IMR-90 (cell line): Measurements from ENCODE around the gene TANGO6. TPM values are rescaled to one million over a fixed set of nuclear protein-coding genes. Genes with fewer than 3 reads are reported as not detected.

ENCODE experiments used
- ATAC-seq: fragments of 200-7000 bp; cut with Tn5 transposase; 2 replicates; pipeline ENCODE4 v1.9.1; 2020; ENCODE audit warnings: low read depth, mild to moderate bottlenecking, moderate library complexity
- BruUV-seq: library from RNA; stranded (reverse); fragments of 400-500 nt; replicated peaks from 2 replicates; lab custom pipeline; 2021; lab: Mats Ljungman, UMichigan
- CTCF ChIA-PET: fragments of 300-600 bp; formaldehyde crosslinking; extraction: SDS; loops from one replicate; lab custom pipeline; 2021; ENCODE audit warnings: antibody characterized with exemption; lab: Yijun Ruan, JAX
- POLR2A ChIA-PET: fragments of 300-600 bp; sonication (Branson Sonifier 250); formaldehyde crosslinking; loops from one replicate; lab custom pipeline; 2022; ENCODE audit warnings: antibody characterized with exemption; ENCODE audit not compliant: unreplicated experiment; lab: Charles Lee
- DNase-seq: peaks from one replicate; pipeline ENCODE4 v3.0.0; 2013
- H2AFZ ChIP-seq: replicated peaks from 2 replicates; pipeline ENCODE3; 2013; ENCODE audit warnings: low read length, mild to moderate bottlenecking; ENCODE audit not compliant: poor library complexity
- H2AK5ac ChIP-seq: 2 replicates; pipeline ENCODE4 v1.6.1; 2013; ENCODE audit warnings: low read depth, low read length, inconsistent platforms
- H2AK9ac ChIP-seq: replicated peaks from 2 replicates; pipeline ENCODE3; 2013; ENCODE audit warnings: mild to moderate bottlenecking, low read depth, low read length, moderate library complexity; ENCODE audit not compliant: poor library complexity
- H2BK120ac ChIP-seq: 2 replicates; pipeline ENCODE4 v1.6.1; 2013; ENCODE audit warnings: low read depth, low read length, inconsistent platforms
- H2BK15ac ChIP-seq: 3 replicates; pipeline ENCODE4 v1.6.1; 2013; ENCODE audit warnings: low read depth, low read length, inconsistent platforms
- H2BK20ac ChIP-seq: 2 replicates; pipeline ENCODE4 v1.6.1; 2013; ENCODE audit warnings: low read depth, mild to moderate bottlenecking, inconsistent platforms, low read length, moderate library complexity
- H2BK5ac ChIP-seq: 2 replicates; pipeline ENCODE4 v1.6.1; 2013; ENCODE audit warnings: mild to moderate bottlenecking, low read depth, low read length, inconsistent platforms; ENCODE audit not compliant: poor library complexity, severe bottlenecking
- H3K14ac ChIP-seq: replicated peaks from 2 replicates; pipeline ENCODE4 v1.6.1; 2013; ENCODE audit warnings: low read depth, low read length, inconsistent platforms
- H3K18ac ChIP-seq: 2 replicates; pipeline ENCODE4 v1.6.1; 2013; ENCODE audit warnings: low read depth, low read length, control low read depth
- H3K23ac ChIP-seq: 2 replicates; pipeline ENCODE4 v1.6.1; 2013; ENCODE audit warnings: low read depth, low read length, inconsistent platforms
- H3K27ac ChIP-seq: 2 replicates; pipeline ENCODE4 v1.5.1; 2013; ENCODE audit warnings: mild to moderate bottlenecking, control low read depth, low read length; ENCODE audit not compliant: insufficient read depth
- H3K27me3 ChIP-seq: 2 replicates; pipeline ENCODE4 v1.6.1; 2013; ENCODE audit warnings: low read length; ENCODE audit not compliant: control insufficient read depth, insufficient read depth
- H3K36me3 ChIP-seq: 2 replicates; pipeline ENCODE4 v1.6.1; 2013; ENCODE audit warnings: low read length, mixed read lengths; ENCODE audit not compliant: control insufficient read depth, insufficient read depth
- H3K4ac ChIP-seq: 2 replicates; pipeline ENCODE4 v1.6.1; 2013; ENCODE audit warnings: low read depth, low read length, inconsistent platforms
- H3K4me1 ChIP-seq: 2 replicates; pipeline ENCODE4 v1.6.1; 2013; ENCODE audit warnings: low read length, mixed read lengths; ENCODE audit not compliant: control insufficient read depth, insufficient read depth
- H3K4me2 ChIP-seq: 2 replicates; pipeline ENCODE4 v1.6.1; 2013; ENCODE audit warnings: low read depth, mild to moderate bottlenecking, control low read depth, low read length, moderate library complexity
- H3K4me3 ChIP-seq: 2 replicates; pipeline ENCODE4 v1.5.1; 2013; ENCODE audit warnings: low read depth, mild to moderate bottlenecking, control low read depth, low read length, moderate library complexity; ENCODE audit not compliant: insufficient read depth
- H3K56ac ChIP-seq: 2 replicates; pipeline ENCODE4 v1.6.1; 2013; ENCODE audit warnings: low read length, inconsistent platforms; ENCODE audit not compliant: insufficient read depth; ENCODE audit errors: extremely low read depth
- H3K79me1 ChIP-seq, 2 experiments: 2 replicates each; pipeline ENCODE4 v1.6.1; 2013; ENCODE audit warnings: low read length in 2 of 2, inconsistent platforms in 1 of 2, low read depth in 1 of 2
- H3K9ac ChIP-seq: 2 replicates; pipeline ENCODE4 v1.6.1; 2013; ENCODE audit warnings: low read depth, low read length, control low read depth
- H3K9me1 ChIP-seq: 2 replicates; pipeline ENCODE4 v1.6.1; 2013; ENCODE audit warnings: low read length, inconsistent platforms; ENCODE audit not compliant: insufficient read depth
- H3K9me3 ChIP-seq: 2 replicates; pipeline ENCODE4 v1.6.1; 2013; ENCODE audit warnings: low read length; ENCODE audit not compliant: control insufficient read depth, insufficient read depth
- H4K20me1 ChIP-seq: 2 replicates; pipeline ENCODE4 v1.6.1; 2013; ENCODE audit warnings: low read length, inconsistent platforms; ENCODE audit not compliant: insufficient read depth
- H4K5ac ChIP-seq: 2 replicates; pipeline ENCODE4 v1.6.1; 2013; ENCODE audit warnings: mild to moderate bottlenecking, low read depth, low read length, control low read depth
- H4K8ac ChIP-seq, 2 experiments: 2 replicates each; pipeline ENCODE4 v1.6.1; 2013; ENCODE audit warnings: low read depth in 2 of 2, low read length in 2 of 2, control low read depth in 1 of 2, inconsistent platforms in 1 of 2
- H4K91ac ChIP-seq: 2 replicates; pipeline ENCODE4 v1.6.1; 2013; ENCODE audit warnings: low read depth, low read length, inconsistent platforms; ENCODE audit not compliant: insufficient read depth
- FOS ChIP-seq: fragments of 150-350 bp; IDR thresholded peaks from 2 replicates; pipeline ENCODE4 v1.6.1; 2016; ENCODE audit warnings: low read depth, low read length
- MAFK ChIP-seq: IDR thresholded peaks from 2 replicates; pipeline ENCODE4 v1.6.1; 2012; ENCODE audit warnings: low read depth, low read length, improper control_type of control experiment
- WGBS, 2 experiments: methylation state at CpG; one replicate each; pipeline versions ENCODE4 v1.1.5 to v1.1.7; 2013; ENCODE audit warnings: missing lambda C conversion rate in 2 of 2; ENCODE audit not compliant: insufficient read length in 1 of 2; ENCODE audit errors: extremely low coverage in 2 of 2; 5-methylcytosine and 5-hydroxymethylcytosine counted together
- dilution Hi-C: fragments of 300-500 bp; cut with HindIII; formaldehyde crosslinking; loops from one replicate; pipeline ENCODE4 v1.14.3; 2018; ENCODE audit warnings: low sequenced_read_pairs; ENCODE audit not compliant: unreplicated experiment
- in situ Hi-C: fragments of 300-500 bp; cut with MboI; formaldehyde crosslinking; loops from 3 replicates; pipeline ENCODE4 v1.14.3; 2019; ENCODE audit warnings: low sequenced_read_pairs, inconsistent platforms, mixed read lengths
- intact Hi-C: fragments of 100-400 bp; cut with micrococcal nuclease; formaldehyde crosslinking; loops from 2 replicates; pipeline ENCODE4 v1.10.0; 2022
- polyA plus RNA-seq, 3 experiments: library from polyadenylated mRNA; depleted of rRNA; stranded (reverse); fragments of >200 nt; gene quantifications; 2 replicates each; pipeline ENCODE4 v1.2.3, GENCODE V29; 2012; ENCODE audit warnings: low replicate concordance in 1 of 3
- total RNA-seq: library from RNA; depleted of rRNA; stranded (reverse); fragments of >200 nt; gene quantifications from 2 replicates; pipeline ENCODE4 v1.2.3, GENCODE V29; 2012

TANGO6 gene
- total and polyA plus RNA-seq, 2 of the 4 experiments (the other 2 are of a cell fraction): 6.7 to 22.4 TPM

DNA sequence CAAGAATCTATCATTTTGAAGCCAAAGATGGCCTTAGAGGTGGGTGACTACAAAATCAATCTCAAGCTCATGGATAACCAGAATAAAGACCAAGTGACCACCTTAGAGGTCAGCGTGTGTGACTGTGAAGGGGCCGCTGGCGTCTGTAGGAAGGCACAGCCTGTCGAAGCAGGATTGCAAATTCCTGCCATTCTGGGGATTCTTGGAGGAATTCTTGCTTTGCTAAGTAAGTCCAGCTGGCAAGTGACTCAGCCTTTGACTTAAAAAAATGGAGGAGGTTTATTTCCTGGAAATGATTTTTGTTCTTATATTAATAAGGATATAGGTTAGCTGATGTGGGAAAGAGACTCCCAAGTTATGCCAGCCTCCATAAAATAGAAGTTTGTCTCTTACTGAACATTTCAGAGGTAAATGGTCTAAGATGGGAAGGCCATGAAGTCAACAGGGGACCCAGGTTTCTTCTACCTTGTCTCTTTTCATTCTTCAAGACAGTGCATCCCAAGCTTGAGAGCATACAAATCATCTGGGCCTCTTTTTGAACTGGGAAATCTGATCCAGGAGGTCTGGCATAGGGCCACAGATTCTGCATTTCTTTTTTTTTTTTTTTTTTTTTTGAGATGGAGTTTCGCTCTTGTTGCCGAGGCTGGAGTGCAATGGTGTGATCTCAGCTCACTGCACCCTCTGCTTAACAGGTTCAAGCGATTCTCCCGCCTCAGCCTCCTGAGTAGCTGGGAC is 19.8 kb upstream of the TANGO6 start:
- intact Hi-C loops: no loop called here
- ATAC-seq: peak; percentile 92

More for the DNA sequence above, 19.8 kb upstream of the TANGO6 start:
- in situ Hi-C loops: no loop called here
- dilution Hi-C loops: no loop called here
- DNase-seq: peak; percentile 89
- Histone ChIP-seq H3K18ac (peak overlapping the region; percentile 96), H2AK9ac (no peak overlapping the region), H3K27ac (peak overlapping the region; percentile 95), H4K8ac (peak overlapping the region; percentile 46 to 79; a peak in 3 of 4 replicates), H3K27me3 (peaks cover 3% of the 10 kb centered on the region), H2BK15ac (peak overlapping the region; percentile 88; the same call in 2 of the 3 replicates), H3K4me1 (peaks cover 9% of the 10 kb centered on the region), H4K5ac (peak overlapping the region; percentile 93), H3K9me1 (0 out of 2 replicates have a peak, but pooled peaks cover 3% of the 10 kb centered on the region), H3K79me1 (no peaks in the 10 kb centered on the region), H3K4me3 (no peak overlapping the region), H4K20me1 (no peaks in the 10 kb centered on the region), H3K14ac (peak overlapping the region; percentile 90), H3K23ac (peak overlapping the region; percentile 76; the same call in 1 of the 2 replicates), H2AK5ac (peak overlapping the region; percentile 52), H3K36me3 (no peaks in the 10 kb centered on the region), H3K9ac (no peak overlapping the region), H2BK5ac (peak overlapping the region; percentile 89), H3K4ac (peak overlapping the region; percentile 82), H2BK120ac (peak overlapping the region; percentile 97), H3K56ac (peak overlapping the region; percentile 83), H2BK20ac (peak overlapping the region; percentile 97), H3K9me3 (no peaks in the 10 kb centered on the region; the same call in 1 of the 2 replicates), H3K4me2 (peak overlapping the region; percentile 66; the same call in 1 of the 2 replicates), H2AFZ (peak overlapping the region; percentile 84), H4K91ac (peak overlapping the region; percentile 76)
- BruUV-seq: no TSS peak
- POLR2A ChIA-PET: interaction anchor here (0.6 to 0.7 kb wide), 2 partner anchors 87 to 1492 kb away, joined by 3 to 18 read pairs; no protein-coding TSS in a partner anchor
- TF ChIP-seq FOS: peak; percentile 30; the same call in 1 of the 2 replicates
- TF ChIP-seq MAFK: no peak
- WGBS, 2 experiments: 100% methylated on average over 1 of the region's 8 CpGs; no CpG with 5 or more reads in 1 of the 2 experiments
- CTCF ChIA-PET: interaction anchor here (0.6 to 1.8 kb wide), 6 partner anchors 11 to 233 kb away, joined by 3 to 9 read pairs (median 3); no protein-coding TSS in a partner anchor
